HG02970 (cell line): Measurements from ENCODE around the gene WDR86.

Source experiments
- ATAC-seq: cut with Tn5 transposase; IDR thresholded peaks from one replicate; pipeline ENCODE4 v1.9.1; 2021; ENCODE audit warnings: mild to moderate bottlenecking, moderate library complexity, moderate number of reproducible peaks; ENCODE audit not compliant: unreplicated experiment, low FRiP score

The WDR86 gene

GRCh38 chr7:151408839-151409666 is 785 bp downstream of the WDR86 start:
- no peak for ATAC-seq

GRCh38 chr7:151408498-151408838 is 1.4 kb downstream of the WDR86 start:
- no peak for ATAC-seq

- ATAC-seq, result no peak
These were observed 2.8 kb downstream of the WDR86 start for GRCh38 chr7:151406886-151407583.

- ATAC-seq, result no peak
These were observed 3.6 kb downstream of the WDR86 start for GRCh38 chr7:151406051-151406875.

GRCh38 chr7:151405588-151405987 is 4.2 kb downstream of the WDR86 start:
- no peak for ATAC-seq

- ATAC-seq, result no peak
These were observed 4.8 kb downstream of the WDR86 start for GRCh38 chr7:151405056-151405455.

- no peak for ATAC-seq
These were observed 5.4 kb downstream of the WDR86 start for GRCh38 chr7:151404216-151405011.

GRCh38 chr7:151403764-151404163 is 6.1 kb downstream of the WDR86 start:
- ATAC-seq, result no peak

- no peak for ATAC-seq
These were observed 7.6 kb downstream of the WDR86 start for GRCh38 chr7:151402029-151402835.

- peak; percentile 49 for ATAC-seq
These were observed 9.1 kb downstream of the WDR86 start for GRCh38 chr7:151400626-151401315.

- ATAC-seq, result no peak
These were observed 9.9 kb downstream of the WDR86 start for GRCh38 chr7:151399906-151400305.

- no peak for ATAC-seq
These were observed 10.6 kb downstream of the WDR86 start for GRCh38 chr7:151399305-151399601.

- no peak for ATAC-seq
These were observed 11.2 kb downstream of the WDR86 start for GRCh38 chr7:151398446-151399304.

- ATAC-seq, result no peak
These were observed 12.8 kb downstream of the WDR86 start for GRCh38 chr7:151397026-151397425.

GRCh38 chr7:151396328-151396970 is 13.4 kb downstream of the WDR86 start:
- ATAC-seq, result no peak

GRCh38 chr7:151395036-151395367 is 14.8 kb downstream of the WDR86 start:
- no peak for ATAC-seq

GRCh38 chr7:151394076-151395035 is 15.5 kb downstream of the WDR86 start:
- ATAC-seq, result no peak
